Prostate gland (tissue), 2 donors: ENCODE data around the gene TP53I11. TPM values are rescaled to one million over a fixed set of nuclear protein-coding genes. Genes with fewer than 3 reads are reported as not detected.

Experiments
- DNase-seq: peaks from one replicate; pipeline ENCODE4 v3.0.0-alpha.2; 2019; ENCODE audit warnings: low spot score
- H3K27ac ChIP-seq, 2 donors: fragments of 200-600 bp; sonication (generic); 2 replicates each; pipeline ENCODE4 v1.5.1; 2017 to 2019
- H3K27me3 ChIP-seq: fragments of 200-600 bp; sonication (generic); replicated peaks from 2 replicates; pipeline ENCODE4 v1.5.1; 2019; ENCODE audit not compliant: insufficient read depth
- H3K36me3 ChIP-seq, 2 donors: fragments of 200-600 bp; sonication (generic); 1 replicate in 1 of 2; 2 replicates in 1 of 2; pipeline versions ENCODE4 v1.5.1 to v1.8.1; 2017 to 2019
- H3K4me1 ChIP-seq: fragments of 200-600 bp; sonication (generic); replicated peaks from 2 replicates; pipeline ENCODE4 v1.5.1; 2019
- H3K4me3 ChIP-seq, 2 donors: fragments of 200-600 bp; sonication (generic); 2 replicates each; pipeline ENCODE4 v1.5.1; 2017 to 2019
- H3K9me3 ChIP-seq: fragments of 200-600 bp; sonication (generic); 2 replicates; pipeline ENCODE4 v1.5.1; 2017
- CTCF ChIP-seq, 4 experiments: fragments of 200-600 bp in 2 of 4; fragments of 450-650 bp in 2 of 4; sonication (generic) in 2 of 4; IDR thresholded peaks; 1 replicate in 3 of 4; 2 replicates in 1 of 4; pipeline ENCODE4 v1.5.1; 2016 to 2019; ENCODE audit warnings: antibody characterized with exemption in 4 of 4, mild to moderate bottlenecking in 2 of 4, moderate library complexity in 2 of 4
- POLR2A ChIP-seq: fragments of 450-650 bp; IDR thresholded peaks from one replicate; pipeline ENCODE4 v1.6.1; 2016; ENCODE audit warnings: antibody characterized with exemption, mild to moderate bottlenecking
- POLR2AphosphoS5 ChIP-seq: sonication (generic); formaldehyde crosslinking; IDR thresholded peaks from one replicate; pipeline ENCODE4 v1.6.1; 2017; ENCODE audit warnings: antibody characterized with exemption
- WGBS: methylation state at CpG from one replicate; pipeline ENCODE4 v1.1.5; 2018; 5-methylcytosine and 5-hydroxymethylcytosine counted together
- intact Hi-C: fragments of 100-400 bp; cut with DNase I; formaldehyde crosslinking; loops from one replicate; pipeline ENCODE4 v1.14.2; 2022
- total RNA-seq, 2 donors: library from RNA; depleted of rRNA; stranded (reverse); fragments of >200 nt; gene quantifications; one replicate each; pipeline ENCODE4 v1.1.0, GENCODE V29; 2016

TP53I11 gene
- total RNA-seq, 2 donors from 2014 or later: 72.0 to 115 TPM

GRCh38 chr11:44964526-44965209, 14.0 kb upstream of the TP53I11 start:
- intact Hi-C loops: no loop called here
- Histone ChIP-seq H3K27me3 (no peaks in the 10 kb centered on the region), H3K36me3 (no peaks in the 10 kb centered on the region), H3K4me1 (no peaks in the 10 kb centered on the region), H3K4me3 (no peak overlapping the region), H3K9me3 (no peaks in the 10 kb centered on the region), H3K27ac (no peak overlapping the region)
- TF ChIP-seq POLR2AphosphoS5: no peak
- TF ChIP-seq CTCF (IDR thresholded peaks at IDR 0.05): no peak
- TF ChIP-seq POLR2A: no peak
- WGBS: 63% methylated on average over 9 of the region's 9 CpGs
- no peak for DNase-seq

- DNase-seq: no peak
- Histone ChIP-seq H3K9me3 (no peaks in the 10 kb centered on the region), H3K27ac (no peak overlapping the region), H3K4me3 (no peak overlapping the region), H3K4me1 (no peaks in the 10 kb centered on the region), H3K27me3 (no peaks in the 10 kb centered on the region), H3K36me3 (no peaks in the 10 kb centered on the region)
- WGBS: 89% methylated on average over 5 of the region's 5 CpGs
- intact Hi-C loops: no loop called here
- TF ChIP-seq POLR2A: no peak
- no peak for TF ChIP-seq POLR2AphosphoS5
- no peak for TF ChIP-seq CTCF (IDR thresholded peaks at IDR 0.05)
These were observed 13.3 kb upstream of the TP53I11 start for GRCh38 chr11:44963948-44964347.

DNA sequence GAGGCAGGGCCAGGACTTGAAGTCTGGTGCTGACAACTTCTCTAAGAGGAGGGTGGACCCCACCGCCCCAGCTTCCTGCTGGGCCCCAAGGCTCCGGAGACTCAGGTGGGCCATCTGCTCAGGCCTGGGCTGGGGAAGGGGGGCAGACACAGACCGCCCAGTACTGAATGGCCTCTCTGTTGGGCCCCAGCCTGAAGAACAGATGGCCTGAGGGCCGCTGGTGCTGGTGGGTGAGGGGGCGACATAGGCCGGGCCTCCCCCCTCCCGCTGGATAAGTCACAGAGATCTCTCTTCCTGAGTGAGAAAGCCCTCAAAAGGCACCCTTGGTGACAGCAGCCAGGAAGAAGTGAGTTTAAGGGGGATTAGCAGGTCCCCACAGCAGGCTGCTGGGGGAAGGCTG, 12.5 kb upstream of the TP53I11 start:
- H3K27ac ChIP-seq: no peak overlapping the region
- WGBS: 92% methylated on average over 3 of the region's 7 CpGs
- no peaks in the 10 kb centered on the region for H3K4me1 ChIP-seq
- intact Hi-C loops: no loop called here
- H3K36me3 ChIP-seq: no peaks in the 10 kb centered on the region
- no peaks in the 10 kb centered on the region for H3K27me3 ChIP-seq
- DNase-seq: no peak
- H3K4me3 ChIP-seq: no peak overlapping the region
- no peaks in the 10 kb centered on the region for H3K9me3 ChIP-seq
- no peak for TF ChIP-seq POLR2A
- TF ChIP-seq CTCF (IDR thresholded peaks at IDR 0.05): no peak
- no peak for TF ChIP-seq POLR2AphosphoS5

DNA sequence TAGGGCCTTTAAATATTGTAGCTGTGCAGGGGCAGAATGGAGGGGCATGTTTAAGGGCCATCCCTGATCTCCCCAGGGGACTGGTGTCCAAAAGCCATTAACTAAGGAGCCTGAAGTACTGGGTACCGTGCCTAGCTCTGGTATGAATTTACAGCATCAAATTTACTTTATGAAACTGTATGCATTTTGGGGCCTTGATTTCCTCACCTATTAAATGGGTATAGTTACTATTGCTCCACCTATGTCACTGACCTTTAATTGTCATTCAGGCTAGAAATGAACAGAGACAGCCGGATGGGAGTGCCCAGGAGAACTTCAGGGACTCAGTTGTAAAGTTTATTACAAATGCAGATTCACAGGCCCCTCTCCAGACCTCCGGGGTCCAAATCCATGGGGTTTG, 11.8 kb upstream of the TP53I11 start:
- intact Hi-C loops: no loop called here
- no peak for DNase-seq
- H3K27ac ChIP-seq: no peak overlapping the region

More for the DNA sequence above, 11.8 kb upstream of the TP53I11 start:
- H3K4me1 ChIP-seq: no peaks in the 10 kb centered on the region
- no peak for TF ChIP-seq POLR2AphosphoS5
- TF ChIP-seq POLR2A: no peak
- TF ChIP-seq CTCF (IDR thresholded peaks at IDR 0.05): no peak
- H3K27me3 ChIP-seq: no peaks in the 10 kb centered on the region
- H3K9me3 ChIP-seq: no peaks in the 10 kb centered on the region
- WGBS: 67% methylated on average over 3 of the region's 3 CpGs
- H3K4me3 ChIP-seq: no peak overlapping the region
- no peaks in the 10 kb centered on the region for H3K36me3 ChIP-seq
